Daoy (cell line): ENCODE results near the gene DAAM2. TPM values are rescaled to one million over a fixed set of nuclear protein-coding genes. Genes with fewer than 3 reads are reported as not detected.

Source experiments
- DNase-seq: peaks from one replicate; pipeline ENCODE4 v3.0.0-alpha.2; 2015; ENCODE audit warnings: low read depth
- total RNA-seq: library from RNA; depleted of rRNA; stranded (reverse); fragments of >200 nt; shearing (Covaris generic); gene quantifications from 2 replicates; pipeline ENCODE4 v1.2.3, GENCODE V29; 2014

DAAM2 gene
- total RNA-seq, 1 experiment from 2014 or later, result 2.1 TPM

- DNase-seq, result peak; percentile 21
Measured at GRCh38 chr6:39929733-39930461, 137.7 kb downstream of the DAAM2 start.

- DNase-seq, result no peak
Measured at GRCh38 chr6:39930540-39930939, 138.4 kb downstream of the DAAM2 start.

GRCh38 chr6:39931607-39932006, 139.4 kb downstream of the DAAM2 start:
- DNase-seq, result no peak

- no peak for DNase-seq
Measured at GRCh38 chr6:39932386-39932910, 140.3 kb downstream of the DAAM2 start.

GRCh38 chr6:39933669-39934130, 141.5 kb downstream of the DAAM2 start:
- DNase-seq, result no peak

GRCh38 chr6:39934131-39934757, 142.1 kb downstream of the DAAM2 start, which contains the start of gene MOCS1:
MOCS1 (minus strand) TSS chr6:39934462; CDS start chr6:39934417, 45 bp downstream.
- peak; percentile 85 for DNase-seq

- no peak for DNase-seq
Measured at GRCh38 chr6:39935241-39935640, 143.1 kb downstream of the DAAM2 start.

GRCh38 chr6:39936857-39937256, 144.7 kb downstream of the DAAM2 start:
- no peak for DNase-seq

GRCh38 chr6:39937686-39938333, 145.6 kb downstream of the DAAM2 start:
- no peak for DNase-seq

- DNase-seq, result no peak
Measured at GRCh38 chr6:39938773-39939654, 146.8 kb downstream of the DAAM2 start.

GRCh38 chr6:39941138-39941537, 149.0 kb downstream of the DAAM2 start:
- DNase-seq, result no peak

- DNase-seq, result no peak
Measured at GRCh38 chr6:39941820-39942219, 149.6 kb downstream of the DAAM2 start.

- DNase-seq, result no peak
Measured at GRCh38 chr6:39942903-39943580, 150.9 kb downstream of the DAAM2 start.

- no peak for DNase-seq
Measured at GRCh38 chr6:39945626-39946025, 153.4 kb downstream of the DAAM2 start.

GRCh38 chr6:39947611-39948068, 155.5 kb downstream of the DAAM2 start:
- no peak for DNase-seq

GRCh38 chr6:39948199-39948791, 156.1 kb downstream of the DAAM2 start:
- DNase-seq, result no peak

GRCh38 chr6:39950125-39950720, 158.0 kb downstream of the DAAM2 start:
- DNase-seq, result no peak

GRCh38 chr6:39951191-39951590, 159.0 kb downstream of the DAAM2 start:
- DNase-seq, result no peak

GRCh38 chr6:39951716-39952115, 159.5 kb downstream of the DAAM2 start:
- no peak for DNase-seq

GRCh38 chr6:39952167-39952566, 160.0 kb downstream of the DAAM2 start:
- DNase-seq, result no peak
